ENCODE measurements around the gene SPIB. TPM values are rescaled to one million over a fixed set of nuclear protein-coding genes. Genes with fewer than 3 reads are reported as not detected.
A peak's percentile ranks its signal among the peaks of the same experiment; 100 is the strongest.

Gene SPIB
- total and polyA plus RNA-seq, 7 donors = 3.0 to 58.1 (median 33.7) TPM; not detected in 3

DNA sequence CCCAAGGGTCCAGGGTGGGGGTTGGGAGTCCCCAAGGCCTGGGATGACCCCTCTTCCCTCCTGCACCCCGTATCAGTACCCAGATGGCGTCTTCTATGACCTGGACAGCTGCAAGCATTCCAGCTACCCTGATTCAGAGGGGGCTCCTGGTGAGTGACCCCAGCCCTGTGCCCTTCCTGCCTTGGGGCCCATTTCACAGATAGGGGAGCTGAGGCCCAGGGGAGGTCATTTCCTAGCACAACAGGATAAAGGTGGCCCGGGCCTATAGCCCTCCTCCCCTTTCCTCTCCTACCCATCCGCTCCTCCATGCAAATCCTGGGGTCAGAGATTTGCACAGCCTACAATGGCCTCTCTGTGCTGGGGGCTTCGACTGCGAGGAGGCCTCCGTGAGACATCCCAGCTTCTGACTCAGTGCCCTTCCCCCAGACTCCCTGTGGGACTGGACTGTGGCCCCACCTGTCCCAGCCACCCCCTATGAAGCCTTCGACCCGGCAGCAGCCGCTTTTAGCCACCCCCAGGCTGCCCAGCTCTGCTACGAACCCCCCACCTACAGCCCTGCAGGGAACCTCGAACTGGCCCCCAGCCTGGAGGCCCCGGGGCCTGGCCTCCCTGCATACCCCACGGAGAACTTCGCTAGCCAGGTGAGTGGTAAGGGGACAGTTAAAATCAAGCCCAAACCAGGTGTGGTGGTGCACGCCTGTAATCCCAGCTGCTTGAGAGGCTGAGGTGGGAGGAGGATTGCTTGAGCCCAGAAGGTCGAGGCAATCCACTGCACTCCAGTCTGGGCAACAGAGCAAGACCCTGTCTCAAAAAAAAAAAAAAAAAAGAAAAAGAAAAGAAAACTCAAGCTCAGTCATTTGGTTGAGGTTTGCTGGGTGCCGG lies 3.9 kb downstream of the SPIB start:
- no peaks in the 10 kb centered on the region for H3K36me3 ChIP-seq
- peaks cover 0 to 10% (median 7%) of the 10 kb centered on the region in 4 donors for H3K4me1 ChIP-seq
- no peaks in the 10 kb centered on the region for H3K9me3 ChIP-seq
- H3K27ac ChIP-seq = no peak overlapping the region
- WGBS, 2 donors = 86 to 88% methylated on average over 18 of the region's 18 CpGs
- no peak for DNase-seq
- TF ChIP-seq POLR2AphosphoS5 (IDR thresholded peaks at IDR 0.05) (no peak), POLR2A (IDR thresholded peaks at IDR 0.05) (no peak), EP300 (IDR thresholded peaks at IDR 0.05) (no peak)
- TF ChIP-seq, protein P1, sequence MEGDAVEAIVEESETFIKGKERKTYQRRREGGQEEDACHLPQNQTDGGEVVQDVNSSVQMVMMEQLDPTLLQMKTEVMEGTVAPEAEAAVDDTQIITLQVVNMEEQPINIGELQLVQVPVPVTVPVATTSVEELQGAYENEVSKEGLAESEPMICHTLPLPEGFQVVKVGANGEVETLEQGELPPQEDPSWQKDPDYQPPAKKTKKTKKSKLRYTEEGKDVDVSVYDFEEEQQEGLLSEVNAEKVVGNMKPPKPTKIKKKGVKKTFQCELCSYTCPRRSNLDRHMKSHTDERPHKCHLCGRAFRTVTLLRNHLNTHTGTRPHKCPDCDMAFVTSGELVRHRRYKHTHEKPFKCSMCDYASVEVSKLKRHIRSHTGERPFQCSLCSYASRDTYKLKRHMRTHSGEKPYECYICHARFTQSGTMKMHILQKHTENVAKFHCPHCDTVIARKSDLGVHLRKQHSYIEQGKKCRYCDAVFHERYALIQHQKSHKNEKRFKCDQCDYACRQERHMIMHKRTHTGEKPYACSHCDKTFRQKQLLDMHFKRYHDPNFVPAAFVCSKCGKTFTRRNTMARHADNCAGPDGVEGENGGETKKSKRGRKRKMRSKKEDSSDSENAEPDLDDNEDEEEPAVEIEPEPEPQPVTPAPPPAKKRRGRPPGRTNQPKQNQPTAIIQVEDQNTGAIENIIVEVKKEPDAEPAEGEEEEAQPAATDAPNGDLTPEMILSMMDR (IDR thresholded peaks at IDR 0.05) = no peak
- peaks cover 19 to 62% (median 60%) of the 10 kb centered on the region in 3 donors for H3K27me3 ChIP-seq
- intact Hi-C loops (cut with DNase I) = no loop called here
- H3K4me3 ChIP-seq = no peak overlapping the region

- no peak overlapping the region for H3K4me3 ChIP-seq
- H3K27ac ChIP-seq = no peak overlapping the region
- TF ChIP-seq POLR2A (IDR thresholded peaks at IDR 0.05) = no peak
- TF ChIP-seq EP300 (IDR thresholded peaks at IDR 0.05) = no peak
- TF ChIP-seq, protein P1 (IDR thresholded peaks at IDR 0.05) = no peak
- TF ChIP-seq POLR2AphosphoS5 (IDR thresholded peaks at IDR 0.05) = no peak
- H3K27me3 ChIP-seq = peaks cover 12 to 58% (median 58%) of the 10 kb centered on the region in 3 donors
- 77 to 82% methylated on average over 22 of the region's 22 CpGs for WGBS, 2 donors
- H3K36me3 ChIP-seq = no peaks in the 10 kb centered on the region
- intact Hi-C loops (cut with DNase I) = no loop called here
- peaks cover 0 to 17% (median 5%) of the 10 kb centered on the region in 4 donors for H3K4me1 ChIP-seq
- no peaks in the 10 kb centered on the region for H3K9me3 ChIP-seq
- DNase-seq = no peak
These were observed 4.8 kb downstream of the SPIB start for GRCh38 chr19:50423279-50424113.

DNA sequence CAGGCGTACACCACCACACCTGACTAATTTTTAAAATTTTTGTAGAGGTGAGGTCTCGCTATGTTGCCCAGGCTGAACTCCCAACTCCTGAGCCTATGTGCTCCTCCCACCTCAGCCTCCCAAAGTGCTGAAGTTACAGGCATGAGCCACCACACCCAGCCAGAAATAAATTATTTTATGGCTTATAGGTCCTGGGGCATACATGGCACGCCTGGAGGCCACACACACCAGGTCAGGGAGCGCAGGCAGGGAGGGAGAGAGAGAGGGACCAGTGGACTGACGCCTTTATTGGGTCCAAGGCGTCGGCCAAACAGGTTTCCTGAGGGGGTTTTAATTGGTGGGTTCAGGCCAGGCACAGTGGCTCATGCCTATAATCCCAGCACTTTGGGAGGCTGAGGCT lies 6.8 kb downstream of the SPIB start:
- no peak for DNase-seq
- H3K4me1 ChIP-seq = peaks cover 0 to 11% (median 0%) of the 10 kb centered on the region in 4 donors
- WGBS, 2 donors = 51 to 58% methylated on average over 7 of the region's 7 CpGs
- H3K36me3 ChIP-seq = no peaks in the 10 kb centered on the region
- intact Hi-C loops (cut with DNase I) = no loop called here
- no peak overlapping the region for H3K4me3 ChIP-seq
- TF ChIP-seq EP300 (IDR thresholded peaks at IDR 0.05) = no peak
- TF ChIP-seq POLR2AphosphoS5 (IDR thresholded peaks at IDR 0.05) = no peak
- no peak for TF ChIP-seq POLR2A (IDR thresholded peaks at IDR 0.05)
- TF ChIP-seq, protein P1 (IDR thresholded peaks at IDR 0.05) = no peak
- no peak overlapping the region for H3K27ac ChIP-seq
- peaks cover 2 to 55% (median 44%) of the 10 kb centered on the region in 3 donors for H3K27me3 ChIP-seq
- H3K9me3 ChIP-seq = no peaks in the 10 kb centered on the region

DNA sequence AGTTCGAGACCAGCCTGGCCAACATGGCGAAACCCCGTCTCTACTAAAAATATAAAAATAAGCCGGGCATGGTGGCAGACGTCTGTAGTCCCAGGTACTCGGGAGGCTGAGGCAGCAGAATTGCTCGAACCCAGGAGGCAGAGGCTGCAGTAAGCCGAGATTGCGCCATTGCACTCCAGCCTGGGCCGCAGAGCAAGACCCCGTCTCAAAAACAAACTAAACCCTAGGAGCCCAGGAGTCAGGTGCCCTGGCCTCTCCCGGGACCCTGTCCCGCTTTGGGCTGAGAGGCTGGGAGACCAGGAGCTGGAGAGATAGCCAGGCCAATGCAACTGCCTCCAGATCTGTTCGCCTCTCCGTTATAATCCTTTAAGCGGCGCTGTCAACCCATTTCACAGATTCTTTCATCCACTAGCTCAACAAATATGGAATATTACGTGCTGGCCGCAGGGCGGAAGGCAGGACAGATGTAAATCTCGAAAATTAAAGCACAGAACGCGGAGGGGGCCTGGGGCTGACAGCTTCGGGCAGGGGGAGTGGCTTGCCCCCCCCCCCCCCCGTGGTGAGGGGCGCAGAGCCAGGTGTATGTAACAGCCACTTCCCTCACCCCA lies 8.7 kb downstream of the SPIB start:
- Histone ChIP-seq H3K36me3 (no peaks in the 10 kb centered on the region), H3K4me3 (peak overlapping the region in 3 of 4 donors; percentile 16 to 34 (median 31)), H3K27ac (peak overlapping the region in 1 of 4 donors; percentile 48), H3K9me3 (no peaks in the 10 kb centered on the region), H3K4me1 (peaks cover 0 to 23% (median 15%) of the 10 kb centered on the region in 4 donors), H3K27me3 (peaks cover 7 to 52% (median 44%) of the 10 kb centered on the region in 3 donors)
- WGBS, 2 donors = 81 to 84% methylated on average over 26 of the region's 26 CpGs
- no peak for DNase-seq
- TF ChIP-seq, protein P1 (IDR thresholded peaks at IDR 0.05) = no peak
- TF ChIP-seq POLR2A (IDR thresholded peaks at IDR 0.05) (no peak), EP300 (IDR thresholded peaks at IDR 0.05) (no peak), POLR2AphosphoS5 (IDR thresholded peaks at IDR 0.05) (no peak)
- intact Hi-C loops (cut with DNase I) = no loop called here

Measured in sigmoid colon (tissue), 7 donors.